MM.1S (cell line): ENCODE measurements around the gene CCSER1.

ENCODE experiments used
- CTCF ChIP-seq: fragments of 300-600 bp; sonication (generic); IDR thresholded peaks from 2 replicates; pipeline ENCODE4 v1.5.1; 2016; ENCODE audit warnings: antibody characterized with exemption, low read length, mixed read lengths
- EZH2 ChIP-seq: fragments of 300-600 bp; sonication (generic); optimal IDR thresholded peaks from 2 replicates; pipeline ENCODE3; 2017; ENCODE audit warnings: low read depth, mild to moderate bottlenecking, antibody characterized with exemption, low read length, mixed read lengths
- EZH2phosphoT487 ChIP-seq: fragments of 300-600 bp; sonication (generic); IDR thresholded peaks from 2 replicates; pipeline ENCODE4 v1.6.1; 2018; ENCODE audit warnings: antibody characterized with exemption, low read length

GRCh38 chr4:90515191-90515590 lies 388.0 kb downstream of the CCSER1 start:
- TF ChIP-seq CTCF (no peak), EZH2 (no peak), EZH2phosphoT487 (no peak)
